Measurements from ENCODE around the gene RANBP17. TPM values are rescaled to one million over a fixed set of nuclear protein-coding genes. Genes with fewer than 3 reads are reported as not detected.
A peak's percentile ranks its signal among the peaks of the same experiment; 100 is the strongest.

The RANBP17 gene
- polyA plus RNA-seq, 1 of the 3 experiments (the other 2 are of a cell fraction), result 6.0 TPM

DNA sequence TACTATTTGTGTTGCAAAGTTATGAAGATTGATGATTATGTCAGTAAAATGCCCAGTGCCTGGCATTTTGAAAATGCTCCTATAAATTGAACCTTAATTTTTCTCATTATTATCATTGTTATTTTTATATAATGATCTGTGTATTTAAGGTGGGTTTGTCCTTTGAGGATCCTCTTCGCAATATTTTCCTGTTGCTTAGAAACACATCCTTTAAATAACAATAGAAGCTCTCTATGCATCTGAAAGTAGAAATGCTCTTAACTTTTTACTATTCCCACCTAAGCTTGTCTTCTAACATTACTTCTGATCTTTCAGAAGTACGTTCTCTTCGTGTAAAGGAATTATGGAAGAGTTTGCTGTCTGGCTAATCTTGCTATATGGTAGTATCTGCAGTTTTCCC is 232.5 kb downstream of the RANBP17 start:
- peak overlapping the region in 1 of 2 experiments; percentile 92; a peak in 2 of 4 replicates for H3K27ac ChIP-seq (ENCODE audit: low read depth in 2 of 2, low read length in 1 of 2)

DNA sequence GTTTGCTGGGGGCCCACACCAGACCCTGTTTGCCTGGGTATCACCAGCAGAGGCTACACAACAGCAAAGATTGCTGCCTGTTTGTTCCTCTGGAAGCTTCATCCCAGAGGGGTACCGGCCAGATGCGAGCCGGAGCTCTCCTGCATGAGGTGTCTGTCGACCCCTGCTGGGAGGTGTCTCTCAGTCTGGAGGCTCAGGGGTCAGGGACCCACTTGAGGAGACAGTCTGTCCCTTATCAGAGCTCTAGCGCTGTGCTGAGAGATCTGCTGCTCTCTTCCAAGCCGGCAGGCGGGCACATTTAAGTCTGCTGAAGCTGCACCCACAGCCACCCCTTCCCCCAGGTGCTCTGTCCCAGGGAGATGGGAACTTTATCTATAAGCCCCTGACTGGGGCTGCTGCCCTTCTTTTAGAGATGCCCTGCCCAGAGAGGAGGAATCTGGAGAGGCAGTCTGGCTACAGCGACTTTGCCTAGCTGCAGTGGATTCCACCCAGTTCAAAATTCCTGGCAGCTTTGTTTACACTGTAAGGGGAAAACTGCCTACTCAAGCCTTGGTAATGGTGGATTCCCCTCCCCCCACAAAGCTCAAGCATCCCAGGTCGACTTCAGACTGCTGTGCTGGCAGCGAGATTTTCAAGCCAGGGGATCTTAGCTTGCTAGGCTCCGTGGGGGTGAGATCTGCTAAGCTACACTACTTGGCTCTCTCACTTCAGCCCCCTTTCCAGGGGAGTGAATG is 241.2 kb downstream of the RANBP17 start:
- no peak for TF ChIP-seq SMC3 (IDR thresholded peaks at IDR 0.05; ENCODE audit: low read depth, low read length)
- TF ChIP-seq, protein P1, sequence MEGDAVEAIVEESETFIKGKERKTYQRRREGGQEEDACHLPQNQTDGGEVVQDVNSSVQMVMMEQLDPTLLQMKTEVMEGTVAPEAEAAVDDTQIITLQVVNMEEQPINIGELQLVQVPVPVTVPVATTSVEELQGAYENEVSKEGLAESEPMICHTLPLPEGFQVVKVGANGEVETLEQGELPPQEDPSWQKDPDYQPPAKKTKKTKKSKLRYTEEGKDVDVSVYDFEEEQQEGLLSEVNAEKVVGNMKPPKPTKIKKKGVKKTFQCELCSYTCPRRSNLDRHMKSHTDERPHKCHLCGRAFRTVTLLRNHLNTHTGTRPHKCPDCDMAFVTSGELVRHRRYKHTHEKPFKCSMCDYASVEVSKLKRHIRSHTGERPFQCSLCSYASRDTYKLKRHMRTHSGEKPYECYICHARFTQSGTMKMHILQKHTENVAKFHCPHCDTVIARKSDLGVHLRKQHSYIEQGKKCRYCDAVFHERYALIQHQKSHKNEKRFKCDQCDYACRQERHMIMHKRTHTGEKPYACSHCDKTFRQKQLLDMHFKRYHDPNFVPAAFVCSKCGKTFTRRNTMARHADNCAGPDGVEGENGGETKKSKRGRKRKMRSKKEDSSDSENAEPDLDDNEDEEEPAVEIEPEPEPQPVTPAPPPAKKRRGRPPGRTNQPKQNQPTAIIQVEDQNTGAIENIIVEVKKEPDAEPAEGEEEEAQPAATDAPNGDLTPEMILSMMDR (IDR thresholded peaks at IDR 0.05), result no peak
- TF ChIP-seq EP300 (IDR thresholded peaks at IDR 0.05; ENCODE audit: borderline replicate concordance in 1 of 2, low read depth in 1 of 2, low read length in 1 of 2), result no peak
- TF ChIP-seq RCOR1 (IDR thresholded peaks at IDR 0.05; ENCODE audit: low read length), result no peak
- no peak for TF ChIP-seq USF1 (IDR thresholded peaks at IDR 0.05; ENCODE audit: borderline replicate concordance, low read depth)
- TF ChIP-seq NFIC (IDR thresholded peaks at IDR 0.05; ENCODE audit: borderline replicate concordance), result no peak
- no peak for TF ChIP-seq YY1 (IDR thresholded peaks at IDR 0.05; ENCODE audit: low read depth)
- no peak for TF ChIP-seq SIN3A (IDR thresholded peaks at IDR 0.05; ENCODE audit: borderline replicate concordance, low read depth, low read length)
- no peak for TF ChIP-seq IRF3 (IDR thresholded peaks at IDR 0.05; ENCODE audit: low read depth, low read length)
- TF ChIP-seq POLR2AphosphoS5 (IDR thresholded peaks at IDR 0.05; ENCODE audit: low read depth, low read length), result no peak
- no peak for TF ChIP-seq RXRA (IDR thresholded peaks at IDR 0.05; ENCODE audit: borderline replicate concordance, low read depth)
- no peak for TF ChIP-seq GABPA (IDR thresholded peaks at IDR 0.05; ENCODE audit: low read depth)
- no peak for TF ChIP-seq CHD2 (IDR thresholded peaks at IDR 0.05; ENCODE audit: low read length, partially characterized antibody)
- no peak for TF ChIP-seq FOXJ3 (CRISPR knock-in tag; IDR thresholded peaks at IDR 0.05)
- no peak for TF ChIP-seq MXI1 (IDR thresholded peaks at IDR 0.05; ENCODE audit: low read depth, low read length)
- Histone ChIP-seq H3K9ac (no peak overlapping the region), H3K4me2 (no peak overlapping the region), H3K9me2 (no peaks in the 10 kb centered on the region), H3F3A (replicated peaks; ENCODE audit: insufficient read depth) (no peaks in the 10 kb centered on the region), H2AFZ (ENCODE audit: low read depth) (no peak overlapping the region), H3K9me3 (no peaks in the 10 kb centered on the region), H3K4me3 (ENCODE audit: low read depth in 2 of 2, low read length in 1 of 2) (no peak overlapping the region), H4K20me1 (ENCODE audit: insufficient read depth) (no peaks in the 10 kb centered on the region), H3K79me2 (ENCODE audit: insufficient read depth) (no peaks in the 10 kb centered on the region), H3K36me3 (replicated peaks in 1 of 2; ENCODE audit: control insufficient read depth in 1 of 2, insufficient read depth in 2 of 2, low read length in 1 of 2) (no peaks in the 10 kb centered on the region), H3K27ac (ENCODE audit: low read depth in 2 of 2, low read length in 1 of 2) (no peak overlapping the region), H3K4me1 (ENCODE audit: control insufficient read depth in 1 of 2, insufficient read depth in 2 of 2, low read depth in 1 of 2, low read length in 1 of 2) (no peaks in the 10 kb centered on the region), H3K27me3 (ENCODE audit: insufficient read depth) (no peaks in the 10 kb centered on the region)
- ChIA-PET POLR2A (no interaction called here), CTCF (interaction anchor here (1.2 kb wide), 1 partner anchor 10 kb away, joined by 3 read pairs; no protein-coding TSS in a partner anchor)
- DNase-seq, result no peak
- 82% methylated on average over 7 of the region's 11 CpGs for WGBS (ENCODE audit: low lambda C conversion rate)

More for the DNA sequence above, 232.5 kb downstream of the RANBP17 start:
- Histone ChIP-seq H3K9me3 (no peaks in the 10 kb centered on the region), H3K79me2 (ENCODE audit: insufficient read depth) (no peaks in the 10 kb centered on the region), H3K27me3 (ENCODE audit: insufficient read depth) (no peaks in the 10 kb centered on the region), H3K4me1 (ENCODE audit: control insufficient read depth in 1 of 2, insufficient read depth in 2 of 2, low read depth in 1 of 2, low read length in 1 of 2) (peaks cover 0 to 19% of the 10 kb centered on the region in 2 experiments; a peak in 2 of 4 replicates), H4K20me1 (ENCODE audit: insufficient read depth) (no peaks in the 10 kb centered on the region), H2AFZ (ENCODE audit: low read depth) (no peak overlapping the region), H3F3A (replicated peaks; ENCODE audit: insufficient read depth) (no peaks in the 10 kb centered on the region), H3K4me3 (ENCODE audit: low read depth in 2 of 2, low read length in 1 of 2) (no peak overlapping the region), H3K9me2 (no peaks in the 10 kb centered on the region), H3K9ac (no peak overlapping the region), H3K36me3 (replicated peaks in 1 of 2; ENCODE audit: control insufficient read depth in 1 of 2, insufficient read depth in 2 of 2, low read length in 1 of 2) (no peaks in the 10 kb centered on the region), H3K4me2 (no peak overlapping the region)
- no peak for DNase-seq
- TF ChIP-seq USF1 (IDR thresholded peaks at IDR 0.05; ENCODE audit: borderline replicate concordance, low read depth), result no peak
- no peak for TF ChIP-seq RAD21 (IDR thresholded peaks at IDR 0.05; ENCODE audit: low read length)
- no peak for TF ChIP-seq TEAD4 (IDR thresholded peaks at IDR 0.05; ENCODE audit: borderline replicate concordance, insufficient read depth)
- no peak for TF ChIP-seq TAF1 (IDR thresholded peaks at IDR 0.05; ENCODE audit: borderline replicate concordance, low read depth, low read length)
- CTCF ChIA-PET, result interaction anchor here (0.5 to 2.9 kb wide), 12 partner anchors 68 to 457 kb away, joined by 3 to 10 read pairs (median 4); partner anchors contain the start of gene TLX3
- POLR2A ChIA-PET, result interaction anchor here (1.2 to 1.9 kb wide), 3 partner anchors 63 to 111 kb away, joined by 4 to 7 read pairs (median 7); no protein-coding TSS in a partner anchor
- 94% methylated on average over 3 of the region's 3 CpGs for WGBS (ENCODE audit: low lambda C conversion rate)

Data from SK-N-SH (cell line).